Measurements from ENCODE around the gene EMC10. TPM values are rescaled to one million over a fixed set of nuclear protein-coding genes. Genes with fewer than 3 reads are reported as not detected.

EMC10 gene
- polyA plus RNA-seq, 1 of the 3 experiments (the other 2 are of a cell fraction), result 218 TPM

GRCh38 chr19:50517704-50518075, 41.4 kb downstream of the EMC10 start:
- DNase-seq, result no peak
- CTCF ChIA-PET, result interaction anchor here (2.7 kb wide), 1 partner anchor 39 kb away, joined by 14 read pairs; no protein-coding TSS in a partner anchor

GRCh38 chr19:50518091-50519005, 42.0 kb downstream of the EMC10 start:
- Histone ChIP-seq H3K4me3 (ENCODE audit: low read depth in 2 of 2, low read length in 1 of 2) (no peak overlapping the region), H3K36me3 (replicated peaks in 1 of 2; ENCODE audit: control insufficient read depth in 1 of 2, insufficient read depth in 2 of 2, low read length in 1 of 2) (no peaks in the 10 kb centered on the region), H4K20me1 (ENCODE audit: insufficient read depth) (no peaks in the 10 kb centered on the region), H3K9me3 (no peaks in the 10 kb centered on the region), H3K27me3 (ENCODE audit: insufficient read depth) (no peaks in the 10 kb centered on the region), H3K9me2 (no peaks in the 10 kb centered on the region), H3K79me2 (ENCODE audit: insufficient read depth) (no peaks in the 10 kb centered on the region), H3K4me2 (no peak overlapping the region), H3K9ac (no peak overlapping the region), H3K4me1 (ENCODE audit: control insufficient read depth in 1 of 2, insufficient read depth in 2 of 2, low read depth in 1 of 2, low read length in 1 of 2) (peaks cover 0 to 20% of the 10 kb centered on the region in 2 experiments; a peak in 1 of 4 replicates), H3K27ac (ENCODE audit: low read depth in 2 of 2, low read length in 1 of 2) (no peak overlapping the region), H2AFZ (ENCODE audit: low read depth) (no peak overlapping the region), H3F3A (replicated peaks; ENCODE audit: insufficient read depth) (no peaks in the 10 kb centered on the region)
- ChIA-PET POLR2A (no interaction called here), CTCF (interaction anchor here (0.9 to 1.7 kb wide), 5 partner anchors 10 to 38 kb away, joined by 3 to 11 read pairs (median 4); no protein-coding TSS in a partner anchor)
- no peak for TF ChIP-seq GATA2 (CRISPR knock-in tag; IDR thresholded peaks at IDR 0.05)
- no peak for TF ChIP-seq FOXM1 (IDR thresholded peaks at IDR 0.05; ENCODE audit: low read depth)
- TF ChIP-seq TCF12 (IDR thresholded peaks at IDR 0.05), result no peak
- TF ChIP-seq, protein P1, sequence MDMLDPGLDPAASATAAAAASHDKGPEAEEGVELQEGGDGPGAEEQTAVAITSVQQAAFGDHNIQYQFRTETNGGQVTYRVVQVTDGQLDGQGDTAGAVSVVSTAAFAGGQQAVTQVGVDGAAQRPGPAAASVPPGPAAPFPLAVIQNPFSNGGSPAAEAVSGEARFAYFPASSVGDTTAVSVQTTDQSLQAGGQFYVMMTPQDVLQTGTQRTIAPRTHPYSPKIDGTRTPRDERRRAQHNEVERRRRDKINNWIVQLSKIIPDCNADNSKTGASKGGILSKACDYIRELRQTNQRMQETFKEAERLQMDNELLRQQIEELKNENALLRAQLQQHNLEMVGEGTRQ (IDR thresholded peaks at IDR 0.05; ENCODE audit: borderline replicate concordance, low read depth, low read length), result no peak
- no peak for TF ChIP-seq YY1 (IDR thresholded peaks at IDR 0.05; ENCODE audit: low read depth)
- TF ChIP-seq CHD2 (IDR thresholded peaks at IDR 0.05; ENCODE audit: low read length, partially characterized antibody), result no peak
- TF ChIP-seq CTCF (IDR thresholded peaks at IDR 0.05), result peak; percentile 27; the same call in 1 of the 2 replicates
- no peak for TF ChIP-seq NFIC (IDR thresholded peaks at IDR 0.05; ENCODE audit: borderline replicate concordance)
- 95% methylated on average over 71 of the region's 87 CpGs for WGBS (ENCODE audit: low lambda C conversion rate)
- DNase-seq, result no peak

More at GRCh38 chr19:50517704-50518075, 41.4 kb downstream of the EMC10 start:
- Histone ChIP-seq H3K4me3 (ENCODE audit: low read depth in 2 of 2, low read length in 1 of 2) (no peak overlapping the region), H2AFZ (ENCODE audit: low read depth) (no peak overlapping the region), H3K27me3 (ENCODE audit: insufficient read depth) (no peaks in the 10 kb centered on the region), H3K9me3 (no peaks in the 10 kb centered on the region), H3K4me2 (no peak overlapping the region), H3K36me3 (replicated peaks in 1 of 2; ENCODE audit: control insufficient read depth in 1 of 2, insufficient read depth in 2 of 2, low read length in 1 of 2) (no peaks in the 10 kb centered on the region), H3K79me2 (ENCODE audit: insufficient read depth) (no peaks in the 10 kb centered on the region), H3K9ac (no peak overlapping the region), H3F3A (replicated peaks; ENCODE audit: insufficient read depth) (no peaks in the 10 kb centered on the region), H4K20me1 (ENCODE audit: insufficient read depth) (no peaks in the 10 kb centered on the region), H3K9me2 (no peaks in the 10 kb centered on the region), H3K27ac (ENCODE audit: low read depth in 2 of 2, low read length in 1 of 2) (no peak overlapping the region), H3K4me1 (ENCODE audit: control insufficient read depth in 1 of 2, insufficient read depth in 2 of 2, low read depth in 1 of 2, low read length in 1 of 2) (peaks cover 0 to 27% of the 10 kb centered on the region in 2 experiments; a peak in 1 of 4 replicates)
- TF ChIP-seq MAX (IDR thresholded peaks at IDR 0.05; ENCODE audit: low read depth), result no peak
- TF ChIP-seq EZH2phosphoT487 (IDR thresholded peaks at IDR 0.05; ENCODE audit: borderline replicate concordance, low read depth), result no peak
- no peak for TF ChIP-seq YY1 (IDR thresholded peaks at IDR 0.05; ENCODE audit: low read depth)
- no peak for TF ChIP-seq GATA2 (CRISPR knock-in tag; IDR thresholded peaks at IDR 0.05)
- no peak for TF ChIP-seq CHD2 (IDR thresholded peaks at IDR 0.05; ENCODE audit: low read length, partially characterized antibody)
- no peak for TF ChIP-seq PBX3 (IDR thresholded peaks at IDR 0.05)
- no peak for TF ChIP-seq GABPA (IDR thresholded peaks at IDR 0.05; ENCODE audit: low read depth)
- TF ChIP-seq MXI1 (IDR thresholded peaks at IDR 0.05; ENCODE audit: low read depth, low read length), result no peak
- POLR2A ChIA-PET, result no interaction called here
- WGBS (ENCODE audit: low lambda C conversion rate), result 92% methylated on average over 29 of the region's 37 CpGs

Measured in SK-N-SH (cell line).